ENCODE data around the gene GPATCH1.
"Not testable (repeated sequence)": the region's sequence is repeated elsewhere in the genome, so short reads cannot be mapped to it uniquely, and the experiment has no call there.

GPATCH1 gene

GRCh38 chr19:33080761-33081681 is at the start of gene GPATCH1:
TSS of gene GPATCH1 (plus strand) at chr19:33081181. CDS start at chr19:33081194, 13 bp downstream.
- no peaks in the 10 kb centered on the region for H3K36me3 ChIP-seq (ENCODE audit: control insufficient read depth, insufficient read depth, low read length)
- H3K27ac ChIP-seq (ENCODE audit: low read length): no peak within 1 kb of the TSS
- no peaks in the 10 kb centered on the region for H3K4me1 ChIP-seq (ENCODE audit: control insufficient read depth, insufficient read depth, low read length)
- peak within 1 kb of the TSS; percentile 81; the same call in 1 of the 2 replicates for H3K4me3 ChIP-seq (ENCODE audit: low read length)
- peak; percentile 77 for DNase-seq (ENCODE audit: low read depth, low spot score)
- no peaks in the 10 kb centered on the region for H3K27me3 ChIP-seq (ENCODE audit: control insufficient read depth, insufficient read depth, low read length)
- no CpG with 5 or more reads among the region's 62 CpGs for WGBS (ENCODE audit: insufficient coverage, insufficient read length)
- H3K9me3 ChIP-seq (ENCODE audit: control insufficient read depth, insufficient read depth, low read length): no peaks in the 10 kb centered on the region

GRCh38 chr19:33032218-33032781 is 48.7 kb upstream of the GPATCH1 start:
- no peaks in the 10 kb centered on the region for H3K4me1 ChIP-seq (ENCODE audit: control insufficient read depth, insufficient read depth, low read length)
- no peak overlapping the region for H3K4me3 ChIP-seq (ENCODE audit: low read length)
- no peaks in the 10 kb centered on the region for H3K27me3 ChIP-seq (ENCODE audit: control insufficient read depth, insufficient read depth, low read length)
- 0 out of 2 replicates have a peak, but pooled peaks cover 1% of the 10 kb centered on the region for H3K9me3 ChIP-seq (ENCODE audit: control insufficient read depth, insufficient read depth, low read length)
- H3K36me3 ChIP-seq (ENCODE audit: control insufficient read depth, insufficient read depth, low read length): no peaks in the 10 kb centered on the region
- WGBS (ENCODE audit: insufficient coverage, insufficient read length): no CpG with 5 or more reads among the region's 8 CpGs
- no peak overlapping the region for H3K27ac ChIP-seq (ENCODE audit: low read length)
- DNase-seq (ENCODE audit: low read depth, low spot score): no peak

GRCh38 chr19:33035461-33035860 is 45.5 kb upstream of the GPATCH1 start:
- DNase-seq (ENCODE audit: low read depth, low spot score): no peak
- Histone ChIP-seq H3K36me3 (ENCODE audit: control insufficient read depth, insufficient read depth, low read length) (no peaks in the 10 kb centered on the region), H3K27me3 (ENCODE audit: control insufficient read depth, insufficient read depth, low read length) (no peaks in the 10 kb centered on the region), H3K4me1 (ENCODE audit: control insufficient read depth, insufficient read depth, low read length) (no peaks in the 10 kb centered on the region; the same call in 1 of the 2 replicates), H3K9me3 (ENCODE audit: control insufficient read depth, insufficient read depth, low read length) (no peaks in the 10 kb centered on the region), H3K27ac (ENCODE audit: low read length) (no peak overlapping the region), H3K4me3 (ENCODE audit: low read length) (no peak overlapping the region)
- WGBS (ENCODE audit: insufficient coverage, insufficient read length): no CpG with 5 or more reads among the region's 10 CpGs

- WGBS (ENCODE audit: insufficient coverage, insufficient read length): no CpG with 5 or more reads among the region's 45 CpGs
- DNase-seq (ENCODE audit: low read depth, low spot score); H3K9me3 ChIP-seq (ENCODE audit: control insufficient read depth, insufficient read depth, low read length); H3K27ac ChIP-seq (ENCODE audit: low read length); H3K27me3 ChIP-seq (ENCODE audit: control insufficient read depth, insufficient read depth, low read length); H3K4me1 ChIP-seq (ENCODE audit: control insufficient read depth, insufficient read depth, low read length); H3K36me3 ChIP-seq (ENCODE audit: control insufficient read depth, insufficient read depth, low read length); H3K4me3 ChIP-seq (ENCODE audit: low read length): not testable (repeated sequence)
Measured at GRCh38 chr19:33036370-33037167, 44.4 kb upstream of the GPATCH1 start.

GRCh38 chr19:33037168-33038025 is 43.6 kb upstream of the GPATCH1 start:
- WGBS (ENCODE audit: insufficient coverage, insufficient read length): no CpG with 5 or more reads among the region's 18 CpGs
- not testable (repeated sequence) for H3K36me3 ChIP-seq (ENCODE audit: control insufficient read depth, insufficient read depth, low read length); H3K4me1 ChIP-seq (ENCODE audit: control insufficient read depth, insufficient read depth, low read length); H3K27ac ChIP-seq (ENCODE audit: low read length); H3K9me3 ChIP-seq (ENCODE audit: control insufficient read depth, insufficient read depth, low read length); H3K4me3 ChIP-seq (ENCODE audit: low read length); DNase-seq (ENCODE audit: low read depth, low spot score); H3K27me3 ChIP-seq (ENCODE audit: control insufficient read depth, insufficient read depth, low read length)

GRCh38 chr19:33039108-33039599 is 41.8 kb upstream of the GPATCH1 start:
- no peaks in the 10 kb centered on the region for H3K36me3 ChIP-seq (ENCODE audit: control insufficient read depth, insufficient read depth, low read length)
- H3K4me1 ChIP-seq (ENCODE audit: control insufficient read depth, insufficient read depth, low read length): no peaks in the 10 kb centered on the region; the same call in 1 of the 2 replicates
- no peak for DNase-seq (ENCODE audit: low read depth, low spot score)
- no CpG with 5 or more reads among the region's 10 CpGs for WGBS (ENCODE audit: insufficient coverage, insufficient read length)
- H3K4me3 ChIP-seq (ENCODE audit: low read length): no peak overlapping the region
- no peaks in the 10 kb centered on the region for H3K9me3 ChIP-seq (ENCODE audit: control insufficient read depth, insufficient read depth, low read length)
- no peak overlapping the region for H3K27ac ChIP-seq (ENCODE audit: low read length)
- H3K27me3 ChIP-seq (ENCODE audit: control insufficient read depth, insufficient read depth, low read length): no peaks in the 10 kb centered on the region

GRCh38 chr19:33039815-33040214 is 41.2 kb upstream of the GPATCH1 start:
- no peaks in the 10 kb centered on the region for H3K36me3 ChIP-seq (ENCODE audit: control insufficient read depth, insufficient read depth, low read length)

GRCh38 chr19:33040994-33041827 is 39.8 kb upstream of the GPATCH1 start:
- Histone ChIP-seq H3K4me3 (ENCODE audit: low read length) (no peak overlapping the region), H3K36me3 (ENCODE audit: control insufficient read depth, insufficient read depth, low read length) (no peaks in the 10 kb centered on the region), H3K4me1 (ENCODE audit: control insufficient read depth, insufficient read depth, low read length) (no peaks in the 10 kb centered on the region; the same call in 1 of the 2 replicates), H3K27me3 (ENCODE audit: control insufficient read depth, insufficient read depth, low read length) (no peaks in the 10 kb centered on the region), H3K9me3 (ENCODE audit: control insufficient read depth, insufficient read depth, low read length) (no peaks in the 10 kb centered on the region), H3K27ac (ENCODE audit: low read length) (no peak overlapping the region)
- WGBS (ENCODE audit: insufficient coverage, insufficient read length): no CpG with 5 or more reads among the region's 9 CpGs
- DNase-seq (ENCODE audit: low read depth, low spot score): no peak

More at GRCh38 chr19:33039815-33040214, 41.2 kb upstream of the GPATCH1 start:
- no CpG with 5 or more reads among the region's 1 CpG for WGBS (ENCODE audit: insufficient coverage, insufficient read length)
- Histone ChIP-seq H3K4me3 (ENCODE audit: low read length) (no peak overlapping the region), H3K9me3 (ENCODE audit: control insufficient read depth, insufficient read depth, low read length) (no peaks in the 10 kb centered on the region), H3K27ac (ENCODE audit: low read length) (no peak overlapping the region), H3K4me1 (ENCODE audit: control insufficient read depth, insufficient read depth, low read length) (no peaks in the 10 kb centered on the region; the same call in 1 of the 2 replicates), H3K27me3 (ENCODE audit: control insufficient read depth, insufficient read depth, low read length) (no peaks in the 10 kb centered on the region)
- DNase-seq (ENCODE audit: low read depth, low spot score): no peak

GRCh38 chr19:33041828-33042160 is 39.2 kb upstream of the GPATCH1 start:
- H3K27me3 ChIP-seq (ENCODE audit: control insufficient read depth, insufficient read depth, low read length); DNase-seq (ENCODE audit: low read depth, low spot score); H3K27ac ChIP-seq (ENCODE audit: low read length); H3K4me1 ChIP-seq (ENCODE audit: control insufficient read depth, insufficient read depth, low read length); H3K36me3 ChIP-seq (ENCODE audit: control insufficient read depth, insufficient read depth, low read length); H3K4me3 ChIP-seq (ENCODE audit: low read length); H3K9me3 ChIP-seq (ENCODE audit: control insufficient read depth, insufficient read depth, low read length): not testable (repeated sequence)
- WGBS (ENCODE audit: insufficient coverage, insufficient read length): no CpG with 5 or more reads among the region's 3 CpGs
